ENCODE data around the gene SKIC3.

SKIC3 gene

DNA sequence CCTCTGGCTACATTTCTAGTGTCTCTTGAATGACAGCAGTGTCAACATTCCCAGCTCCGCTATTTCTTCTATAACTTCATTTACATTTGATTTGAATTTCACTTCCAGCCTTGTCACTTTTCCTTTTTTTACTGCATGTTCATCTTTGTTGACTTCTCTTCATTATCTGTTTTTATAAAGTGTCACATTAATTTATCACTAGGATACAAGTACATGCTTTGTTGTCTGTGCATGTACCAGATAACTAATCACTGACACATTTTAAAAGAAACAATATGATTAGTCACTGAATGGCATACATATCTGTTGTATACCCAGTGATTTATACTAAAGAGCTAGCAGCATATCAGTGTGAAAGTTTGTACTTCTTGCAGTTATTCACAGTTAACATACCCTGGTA lies 29.2 kb upstream of the SKIC3 start:
- TF ChIP-seq CTCF (conservative IDR thresholded peaks at IDR 0.05; ENCODE audit: low read depth) = no peak
- ChIA-PET CTCF (no interaction called here), POLR2A (ENCODE audit: low non-redundant PET) (no interaction called here)
- H3K27ac ChIP-seq = no peak overlapping the region
- no peak for DNase-seq (ENCODE audit: low spot score)

GRCh38 chr5:95581576-95581975 lies 26.8 kb upstream of the SKIC3 start:
- POLR2A ChIA-PET (ENCODE audit: low non-redundant PET) = no interaction called here
- no peak for TF ChIP-seq CTCF (conservative IDR thresholded peaks at IDR 0.05; ENCODE audit: low read depth)
- CTCF ChIA-PET = interaction anchor here (0.6 kb wide), 1 partner anchor 10 kb away, joined by 3 read pairs; no protein-coding TSS in a partner anchor

DNA sequence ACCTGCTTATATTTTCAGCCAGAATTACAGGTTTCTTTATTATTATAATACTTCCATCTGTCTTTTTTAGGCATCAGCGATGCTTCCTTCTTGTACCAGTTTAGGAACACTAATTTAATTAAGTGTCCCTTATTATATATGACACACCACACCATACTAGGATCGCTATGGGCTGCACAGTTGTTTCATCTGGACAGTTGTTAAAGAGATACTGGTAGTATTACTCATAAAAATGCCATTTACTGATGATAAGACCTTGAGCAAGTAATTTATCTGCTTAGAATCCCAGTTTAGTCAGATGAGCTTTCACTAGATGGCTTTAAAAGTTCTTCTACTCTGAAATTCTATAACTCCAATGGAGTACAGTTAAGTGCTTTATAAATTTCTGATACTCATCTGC lies 17.2 kb upstream of the SKIC3 start:
- no peak overlapping the region for H3K27ac ChIP-seq
- TF ChIP-seq CTCF (conservative IDR thresholded peaks at IDR 0.05; ENCODE audit: low read depth) = no peak
- ChIA-PET POLR2A (ENCODE audit: low non-redundant PET) (no interaction called here), CTCF (interaction anchor here (0.7 kb wide), 1 partner anchor 84 kb away, joined by 4 read pairs; no protein-coding TSS in a partner anchor)
- DNase-seq (ENCODE audit: low spot score) = no peak

More at GRCh38 chr5:95581576-95581975, 26.8 kb upstream of the SKIC3 start:
- no peak overlapping the region for H3K27ac ChIP-seq
- no peak for DNase-seq (ENCODE audit: low spot score)

- H3K27ac ChIP-seq = no peak overlapping the region
- POLR2A ChIA-PET (ENCODE audit: low non-redundant PET) = no interaction called here
- no peak for TF ChIP-seq CTCF (conservative IDR thresholded peaks at IDR 0.05; ENCODE audit: low read depth)
- no peak for DNase-seq (ENCODE audit: low spot score)
- CTCF ChIA-PET = interaction anchor here (0.6 kb wide), 1 partner anchor 44 kb away, joined by 3 read pairs; no protein-coding TSS in a partner anchor
Measured at GRCh38 chr5:95565280-95565920, 10.6 kb upstream of the SKIC3 start.

- ChIA-PET CTCF (interaction anchor here (0.7 kb wide), 1 partner anchor 10 kb away, joined by 3 read pairs; the partner anchor contains the start of genes ARSK and SKIC3), POLR2A (ENCODE audit: low non-redundant PET) (no interaction called here)
- no peak for DNase-seq (ENCODE audit: low spot score)
- no peak for TF ChIP-seq CTCF (conservative IDR thresholded peaks at IDR 0.05; ENCODE audit: low read depth)
- no peak overlapping the region for H3K27ac ChIP-seq
Measured at GRCh38 chr5:95564450-95564849, 9.7 kb upstream of the SKIC3 start.

DNA sequence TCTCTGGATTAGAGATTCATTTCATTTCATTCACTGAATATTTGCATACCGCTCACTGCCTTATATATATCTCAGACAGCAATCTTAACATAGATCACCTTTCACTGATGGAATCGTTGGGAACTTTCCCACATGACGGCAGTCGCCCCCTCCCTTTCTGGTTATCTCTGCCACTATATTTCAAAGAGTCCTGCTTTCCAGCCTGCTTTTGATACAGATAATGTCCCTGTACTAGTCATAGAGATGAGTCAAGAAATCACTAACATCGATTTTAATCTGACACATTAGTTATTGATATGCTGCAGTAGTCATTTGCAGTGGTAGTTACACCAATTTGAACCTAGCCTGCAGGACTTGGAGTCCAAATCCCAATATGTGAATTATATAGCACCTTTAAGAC lies 8.6 kb upstream of the SKIC3 start:
- no peak for TF ChIP-seq CTCF (conservative IDR thresholded peaks at IDR 0.05; ENCODE audit: low read depth)
- POLR2A ChIA-PET (ENCODE audit: low non-redundant PET) = no interaction called here
- H3K27ac ChIP-seq = no peak overlapping the region
- CTCF ChIA-PET = no interaction called here
- no peak for DNase-seq (ENCODE audit: low spot score)
